Gastroesophageal sphincter (tissue), 2 donors: ENCODE results near the gene TSPAN9.

Experiments used
- EP300 ChIP-seq: sonication (generic); formaldehyde crosslinking; IDR thresholded peaks from one replicate; pipeline ENCODE4 v1.6.1; 2017; ENCODE audit warnings: antibody characterized with exemption, mild to moderate bottlenecking
- POLR2A ChIP-seq, 2 donors: fragments of 450-650 bp; IDR thresholded peaks; one replicate each; pipeline ENCODE4 v1.6.1; 2017; ENCODE audit warnings: antibody characterized with exemption in 2 of 2, mild to moderate bottlenecking in 2 of 2, moderate library complexity in 1 of 2

- TF ChIP-seq EP300, result no peak
- no peak for TF ChIP-seq POLR2A (IDR thresholded peaks at IDR 0.05)
Measured at GRCh38 chr12:3243376-3244084, 166.4 kb downstream of the TSPAN9 start.
